ENCODE measurements around the gene IRF2.

DNA sequence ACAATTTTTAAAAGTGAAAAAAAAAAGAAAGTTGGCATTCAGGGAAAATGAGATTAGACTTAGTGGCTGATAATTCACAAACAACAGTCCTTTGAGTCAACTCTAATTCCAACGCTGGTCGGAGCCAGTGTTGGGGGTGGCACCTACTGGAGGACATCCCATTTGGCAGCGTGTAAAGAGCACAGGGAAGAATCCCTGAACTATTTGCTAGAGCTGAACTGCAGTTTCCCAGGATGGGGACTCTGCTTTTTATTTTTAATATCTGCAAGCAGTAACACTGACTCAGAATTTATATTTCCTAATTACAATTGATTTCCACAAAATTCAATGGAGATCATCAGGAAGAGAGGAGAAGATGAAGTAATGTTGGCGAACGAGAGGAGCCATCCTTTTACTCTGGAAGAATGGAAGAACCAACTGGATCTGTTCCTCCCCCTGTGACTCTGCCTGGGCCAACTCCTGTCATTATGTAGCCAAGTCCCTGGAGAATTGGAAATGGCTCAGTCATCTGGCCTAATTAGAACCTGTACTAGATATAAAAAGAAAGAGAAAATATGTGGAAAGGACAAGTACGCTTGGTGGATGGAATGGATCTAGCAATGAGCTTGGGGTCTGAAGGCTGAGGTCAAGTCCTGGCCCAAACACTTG, 76.7 kb downstream of the IRF2 start:
- TF ChIP-seq, protein P1, sequence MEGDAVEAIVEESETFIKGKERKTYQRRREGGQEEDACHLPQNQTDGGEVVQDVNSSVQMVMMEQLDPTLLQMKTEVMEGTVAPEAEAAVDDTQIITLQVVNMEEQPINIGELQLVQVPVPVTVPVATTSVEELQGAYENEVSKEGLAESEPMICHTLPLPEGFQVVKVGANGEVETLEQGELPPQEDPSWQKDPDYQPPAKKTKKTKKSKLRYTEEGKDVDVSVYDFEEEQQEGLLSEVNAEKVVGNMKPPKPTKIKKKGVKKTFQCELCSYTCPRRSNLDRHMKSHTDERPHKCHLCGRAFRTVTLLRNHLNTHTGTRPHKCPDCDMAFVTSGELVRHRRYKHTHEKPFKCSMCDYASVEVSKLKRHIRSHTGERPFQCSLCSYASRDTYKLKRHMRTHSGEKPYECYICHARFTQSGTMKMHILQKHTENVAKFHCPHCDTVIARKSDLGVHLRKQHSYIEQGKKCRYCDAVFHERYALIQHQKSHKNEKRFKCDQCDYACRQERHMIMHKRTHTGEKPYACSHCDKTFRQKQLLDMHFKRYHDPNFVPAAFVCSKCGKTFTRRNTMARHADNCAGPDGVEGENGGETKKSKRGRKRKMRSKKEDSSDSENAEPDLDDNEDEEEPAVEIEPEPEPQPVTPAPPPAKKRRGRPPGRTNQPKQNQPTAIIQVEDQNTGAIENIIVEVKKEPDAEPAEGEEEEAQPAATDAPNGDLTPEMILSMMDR (IDR thresholded peaks at IDR 0.05; ENCODE audit: poor library complexity, severe bottlenecking) = no peak
- TF ChIP-seq EZH2 (IDR thresholded peaks at IDR 0.05; ENCODE audit: borderline replicate concordance, insufficient read depth, low read length, poor library complexity, severe bottlenecking) = no peak
